NT2/D1 (cell line): ENCODE measurements around the gene SLC4A7.

ENCODE experiments used
- SUZ12 ChIP-seq: IDR thresholded peaks from 2 replicates; pipeline ENCODE4 v1.6.1; 2011; ENCODE audit not compliant: insufficient read length, insufficient read depth; ENCODE audit errors: extremely low read depth
- YY1 ChIP-seq: IDR thresholded peaks from 2 replicates; pipeline ENCODE4 v1.6.1; 2011; ENCODE audit not compliant: insufficient read length, insufficient read depth
- ZNF274 ChIP-seq: IDR thresholded peaks from 2 replicates; pipeline ENCODE4 v1.6.1; 2011; ENCODE audit warnings: mild to moderate bottlenecking, low read depth, low read length

DNA sequence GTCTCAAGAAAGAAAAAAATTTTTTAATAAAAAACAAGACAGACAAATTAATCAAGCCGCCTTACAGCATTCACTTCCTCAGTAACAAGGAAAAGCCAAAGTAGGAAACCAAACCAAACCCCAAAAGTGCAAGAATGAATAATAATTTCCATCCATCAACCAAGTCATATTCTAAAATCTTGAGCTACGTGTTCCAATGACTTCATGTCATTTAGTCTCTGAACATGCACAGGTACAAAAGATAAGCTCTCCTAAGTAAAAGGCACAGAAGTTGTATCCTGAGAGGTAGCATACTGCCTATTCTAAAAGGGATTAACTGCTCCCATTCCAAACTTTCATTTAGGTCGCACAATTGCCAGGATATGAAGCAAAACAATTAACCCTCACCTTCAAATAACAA is 29.7 kb downstream of the SLC4A7 start:
- no peak for TF ChIP-seq ZNF274
- no peak for TF ChIP-seq SUZ12
- TF ChIP-seq YY1 = no peak
